GM21619 (cell line): ENCODE measurements around the gene TNFRSF14.
A peak's percentile ranks its signal among the peaks of the same experiment; 100 is the strongest.

Experiments
- ATAC-seq: cut with Tn5 transposase; IDR thresholded peaks from one replicate; pipeline ENCODE4 v1.9.1; 2021; ENCODE audit not compliant: unreplicated experiment

TNFRSF14 gene

DNA sequence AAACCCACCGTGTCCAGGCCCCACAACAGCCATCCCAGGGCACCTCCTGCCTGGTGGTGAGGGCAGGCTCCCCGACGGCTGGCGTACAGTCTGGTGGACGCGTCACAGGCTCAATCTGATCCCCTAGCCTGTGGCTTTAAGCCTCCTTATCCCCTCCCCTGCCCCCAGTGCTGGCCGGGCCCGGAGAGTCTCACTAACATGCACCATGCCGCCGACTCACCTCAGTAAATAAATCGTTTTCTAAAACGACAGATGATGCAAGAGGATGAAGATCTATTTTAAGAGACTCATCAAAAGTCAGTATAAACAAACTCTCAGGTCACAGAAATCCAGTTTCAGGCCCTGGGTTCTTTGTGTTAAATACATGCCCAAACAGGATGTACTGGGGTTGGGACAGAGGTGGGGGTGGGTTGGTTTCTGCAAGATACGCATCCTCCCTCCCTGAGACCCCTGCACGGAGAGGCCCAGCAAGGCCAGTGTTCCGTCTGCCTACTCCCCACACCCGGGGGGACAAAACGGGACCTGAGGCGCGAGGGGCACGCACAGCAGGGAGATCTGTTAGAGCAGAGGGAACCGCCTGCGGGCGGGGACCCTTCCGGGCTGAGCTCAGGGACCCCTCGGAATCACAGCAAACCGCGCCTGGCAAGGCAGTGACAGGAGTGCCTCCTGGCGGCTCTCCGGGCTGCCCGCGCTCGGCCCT, 32.8 kb upstream of the TNFRSF14 start:
- ATAC-seq, result no peak

DNA sequence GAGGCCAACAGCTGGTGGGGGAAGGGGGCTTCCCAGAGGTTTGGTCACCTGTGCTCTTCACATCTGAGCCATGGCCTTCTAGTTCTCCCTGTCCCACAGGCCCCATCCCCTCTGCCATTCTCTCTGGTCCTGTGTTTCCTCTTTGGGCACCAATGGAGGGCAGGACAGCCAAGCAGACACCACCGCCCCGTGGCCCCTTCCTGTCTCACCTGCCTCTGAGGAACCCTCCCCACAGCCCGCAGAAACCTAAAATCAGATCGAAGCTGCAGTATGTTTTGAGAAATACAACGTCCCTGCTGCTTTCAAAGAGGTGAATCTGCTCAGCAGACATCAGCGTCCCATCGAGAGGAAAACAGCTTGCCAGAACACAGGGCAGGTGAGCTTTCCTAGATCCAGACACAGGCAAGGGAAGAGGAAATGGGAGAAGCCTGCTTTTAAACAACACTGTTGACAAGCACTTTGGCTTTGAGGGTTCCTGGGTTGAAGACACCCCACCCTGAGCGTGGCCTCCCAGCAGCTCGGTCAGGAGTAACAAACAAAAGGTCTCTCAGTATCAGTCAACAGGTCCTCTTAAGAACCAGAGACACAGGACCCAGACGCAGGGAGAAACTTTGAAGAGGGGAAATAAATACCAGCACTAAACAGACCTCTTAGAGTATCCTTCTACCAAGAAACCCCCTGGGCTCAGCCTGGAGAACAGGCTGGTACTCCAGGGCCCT, 32.1 kb upstream of the TNFRSF14 start:
- no peak for ATAC-seq

DNA sequence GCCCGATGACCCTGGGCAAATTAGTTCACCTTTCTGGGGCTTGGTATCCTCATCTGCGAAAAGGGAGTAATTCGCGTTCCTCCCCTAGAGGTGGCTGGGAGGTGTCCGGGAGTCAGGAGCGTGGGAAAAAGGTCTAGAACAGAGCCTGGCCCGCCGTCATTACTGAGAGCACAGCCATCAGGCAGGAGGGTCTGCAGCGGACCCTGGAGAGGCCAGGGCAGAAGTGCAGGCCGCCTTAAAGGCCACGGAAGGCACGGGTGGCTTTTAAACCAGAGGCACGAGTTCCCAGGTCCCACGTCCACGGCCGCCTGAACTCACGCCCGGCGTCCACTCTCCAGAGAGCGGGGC, 30.6 kb upstream of the TNFRSF14 start:
- no peak for ATAC-seq

DNA sequence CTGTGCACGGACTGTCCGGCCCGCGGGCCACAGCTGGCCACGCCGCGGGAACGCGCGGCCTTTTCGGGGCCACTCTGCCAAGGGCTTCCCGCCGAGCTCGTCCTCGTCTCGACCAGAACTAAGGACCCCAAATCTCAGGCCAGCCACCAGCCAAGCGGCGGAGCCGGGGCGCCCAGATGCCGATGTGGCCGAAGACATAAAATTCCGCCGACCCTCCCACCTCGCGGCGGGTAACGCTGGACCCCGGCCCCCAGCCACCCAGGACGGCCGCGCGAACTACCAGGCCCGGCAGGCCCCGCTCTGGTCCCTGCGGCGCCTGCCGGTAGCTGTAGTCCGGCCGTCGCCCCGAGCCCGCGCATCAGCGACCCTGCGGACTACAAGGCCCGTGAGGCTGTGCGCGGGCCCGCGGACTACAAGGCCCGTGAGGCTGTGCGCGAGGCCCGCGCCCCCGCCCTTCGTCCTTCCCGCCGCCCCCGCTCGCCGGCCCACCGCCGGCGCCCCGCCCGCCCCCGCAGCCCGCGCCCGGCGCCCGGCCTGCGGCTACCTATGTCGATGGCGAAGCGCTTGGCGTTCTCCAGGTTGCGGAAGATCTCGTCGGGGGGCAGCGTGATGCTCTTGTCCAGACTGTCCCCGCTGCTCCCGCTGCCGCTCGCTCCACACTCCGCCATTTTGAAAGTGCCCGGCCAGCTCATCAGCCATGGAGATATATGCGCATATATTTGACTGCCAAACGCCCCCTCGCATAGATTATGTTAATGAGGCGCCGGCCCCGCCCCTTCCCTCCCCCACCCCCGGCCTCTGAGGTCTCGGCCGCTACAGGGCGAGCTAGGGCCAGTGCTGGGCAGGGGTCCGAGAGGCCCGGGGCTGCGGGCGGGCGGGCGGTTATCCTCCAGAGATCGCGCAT, 30.0 kb upstream of the TNFRSF14 start, which contains the start of gene PANK4:
Gene PANK4, minus strand, starts transcription at position 677 of the 904 bp plus-strand sequence. Its CDS starts 9 bp downstream, at position 668.
- peak; percentile 75 for ATAC-seq

DNA sequence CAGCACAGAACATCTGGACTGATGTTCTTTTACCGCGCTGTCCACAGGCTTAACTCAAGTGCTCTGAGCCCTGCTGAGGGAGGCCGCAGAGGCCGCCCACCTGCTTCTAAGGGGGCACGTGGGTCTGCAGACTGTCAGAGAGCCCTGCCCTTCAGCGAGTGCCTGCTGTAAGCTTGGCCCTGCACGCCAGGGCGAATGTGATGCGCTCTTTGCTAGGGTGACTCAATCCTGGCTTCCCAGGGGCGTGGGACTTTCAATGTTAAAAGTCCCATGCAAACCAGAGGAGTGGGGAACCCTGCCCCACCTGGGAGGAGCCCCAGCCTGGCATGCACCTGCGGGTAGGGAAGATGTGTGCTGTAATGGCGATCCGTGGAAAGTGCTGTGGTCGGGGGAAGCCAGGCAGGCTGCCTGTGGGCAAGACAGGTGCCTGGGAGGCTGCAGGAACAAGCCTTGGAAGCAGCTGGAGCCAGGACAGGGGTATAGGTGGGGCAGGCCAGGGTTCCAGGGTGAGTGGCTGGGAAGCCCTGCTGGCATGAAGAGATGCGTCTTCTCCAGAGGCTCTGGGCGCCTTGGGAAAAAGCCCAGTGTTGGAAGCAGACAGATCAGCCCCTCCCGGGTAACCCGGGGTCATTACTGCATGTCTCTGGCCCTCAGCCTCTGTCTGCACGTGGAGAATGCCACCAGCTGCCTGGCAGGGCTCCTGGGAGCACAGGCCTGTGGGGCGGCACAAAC, 29.2 kb upstream of the TNFRSF14 start:
- peak; percentile 30 for ATAC-seq

DNA sequence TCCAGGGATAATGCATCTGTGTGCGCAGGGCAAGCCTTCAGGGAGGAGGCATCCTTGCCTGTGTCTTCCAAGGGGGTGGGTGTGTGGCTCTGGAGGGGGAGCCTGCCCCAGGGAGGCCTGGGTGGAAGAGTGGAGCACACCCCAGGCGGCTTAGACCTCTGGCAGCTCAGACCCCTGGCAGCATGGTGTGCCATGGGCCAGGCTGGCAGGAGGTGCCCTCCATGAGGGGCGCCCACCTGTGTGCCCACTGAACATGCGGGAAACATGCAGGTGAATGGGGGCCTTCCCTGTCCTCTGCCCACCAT, 28.7 kb upstream of the TNFRSF14 start:
- ATAC-seq, result no peak

DNA sequence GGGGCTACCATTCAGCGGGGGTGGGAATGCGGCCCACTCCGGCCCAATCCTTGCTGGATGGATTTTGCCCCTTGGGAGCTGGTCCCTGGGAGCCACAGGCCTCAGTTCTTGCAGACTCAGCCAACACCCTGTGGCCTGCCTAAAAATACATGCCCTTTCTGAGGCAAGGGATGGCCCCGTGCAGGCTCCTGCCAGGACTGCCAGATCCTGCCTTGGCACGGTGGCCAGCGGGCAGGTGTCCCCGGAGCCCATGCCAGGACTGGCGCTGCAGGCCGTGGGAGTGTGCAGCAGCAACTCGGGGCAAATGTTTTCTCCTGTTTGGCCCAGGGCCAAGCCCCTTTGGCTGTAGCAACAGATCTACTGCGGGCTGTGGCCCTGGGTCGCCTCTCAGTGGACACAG, 28.2 kb upstream of the TNFRSF14 start:
- no peak for ATAC-seq

DNA sequence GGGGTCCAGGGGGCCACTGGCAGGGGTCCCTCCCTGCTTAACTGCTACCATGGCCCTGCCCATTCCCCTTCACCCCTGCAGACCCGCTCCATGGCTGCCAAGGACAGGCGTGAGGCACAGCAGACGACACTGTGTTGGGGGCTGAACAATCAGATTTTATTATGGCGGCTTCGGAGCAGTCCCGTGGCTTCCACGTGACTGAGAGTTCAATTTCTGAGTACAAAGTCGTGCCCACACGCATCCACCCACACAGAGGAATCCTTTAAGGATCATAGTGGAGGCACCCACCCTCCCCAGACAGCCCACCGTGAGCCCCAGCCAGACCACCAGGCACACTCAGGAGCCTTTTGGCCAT, 27.6 kb upstream of the TNFRSF14 start:
- no peak for ATAC-seq

DNA sequence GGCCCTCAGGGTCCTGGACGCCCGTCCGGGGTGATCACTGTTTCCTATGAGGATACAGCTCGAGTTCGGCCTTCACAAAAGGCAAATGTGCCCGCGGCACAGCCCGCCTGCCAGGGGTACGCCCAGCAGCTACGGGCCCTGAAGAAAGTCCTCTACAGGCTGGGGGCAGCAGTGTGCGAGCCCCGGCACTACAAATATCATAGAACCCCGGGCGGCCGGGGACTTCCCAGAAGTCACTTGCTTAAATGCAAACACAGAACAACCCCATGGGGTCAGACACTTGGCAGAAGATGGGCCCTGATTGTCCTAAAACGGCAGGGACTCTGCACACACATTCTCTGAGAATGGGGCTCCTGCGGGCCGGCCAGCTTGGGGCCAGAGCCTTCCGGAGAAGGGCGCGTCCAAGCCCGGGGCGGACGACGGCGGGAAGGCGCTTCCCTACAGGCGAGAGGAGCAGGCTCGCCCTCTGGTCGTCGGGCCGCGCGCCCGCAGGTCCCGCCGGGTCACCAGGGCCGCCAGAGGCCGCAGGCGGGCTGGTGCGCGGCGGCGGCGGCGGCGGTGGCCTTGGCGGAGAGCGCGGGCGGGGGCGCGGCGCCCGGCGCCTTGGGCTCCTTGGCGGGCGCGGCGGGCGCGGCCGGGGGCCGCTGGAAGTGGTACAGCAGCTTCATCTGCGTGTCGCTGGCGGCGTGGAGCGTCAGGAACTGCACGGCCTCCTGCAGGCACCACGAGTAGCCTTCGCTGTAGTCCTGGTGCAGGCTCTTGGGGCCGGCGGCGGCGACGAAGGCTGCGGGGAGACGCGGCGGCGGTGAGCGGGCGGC, 27.0 kb upstream of the TNFRSF14 start:
- ATAC-seq, result no peak

DNA sequence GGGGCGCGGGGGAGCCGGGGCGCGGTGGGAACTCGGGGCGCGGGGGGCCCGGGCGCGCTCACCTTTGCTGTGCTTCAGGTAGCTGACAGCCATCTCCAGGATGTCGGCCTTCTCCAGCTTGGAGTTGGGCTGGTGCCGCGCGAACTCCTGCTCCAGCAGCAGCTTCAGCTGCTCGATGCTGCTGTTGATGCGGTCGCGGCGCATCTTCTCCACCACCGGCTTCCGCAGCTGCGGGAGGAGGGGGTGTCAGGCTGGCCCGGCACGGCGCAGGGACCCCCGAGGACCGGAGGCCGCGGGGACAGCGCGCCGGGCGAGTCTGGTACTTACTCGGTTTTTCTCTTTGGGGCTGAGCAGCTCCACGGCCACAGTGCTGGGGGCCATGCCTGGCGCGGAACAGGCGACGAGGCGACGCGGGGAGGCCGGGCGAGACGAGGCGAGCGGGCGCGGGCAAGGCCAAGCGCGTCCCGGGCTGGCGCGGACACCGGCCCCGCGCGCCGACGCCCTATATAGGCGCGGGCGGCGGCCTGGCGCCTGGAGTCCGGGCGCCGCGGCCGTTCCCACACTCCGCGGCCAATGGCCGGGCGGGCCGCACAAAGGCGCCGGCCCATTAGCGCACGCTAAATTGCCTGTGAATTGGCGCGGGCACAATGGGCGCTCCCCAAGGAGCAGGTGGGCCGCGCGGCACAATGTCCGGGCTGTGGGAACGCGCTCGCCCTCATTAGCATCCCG, 26.2 kb upstream of the TNFRSF14 start, which contains the start of gene HES5:
Gene HES5, minus strand, starts transcription at position 480 of the 729 bp plus-strand sequence. Its CDS starts 99 bp downstream, at position 381.
- ATAC-seq, result no peak

DNA sequence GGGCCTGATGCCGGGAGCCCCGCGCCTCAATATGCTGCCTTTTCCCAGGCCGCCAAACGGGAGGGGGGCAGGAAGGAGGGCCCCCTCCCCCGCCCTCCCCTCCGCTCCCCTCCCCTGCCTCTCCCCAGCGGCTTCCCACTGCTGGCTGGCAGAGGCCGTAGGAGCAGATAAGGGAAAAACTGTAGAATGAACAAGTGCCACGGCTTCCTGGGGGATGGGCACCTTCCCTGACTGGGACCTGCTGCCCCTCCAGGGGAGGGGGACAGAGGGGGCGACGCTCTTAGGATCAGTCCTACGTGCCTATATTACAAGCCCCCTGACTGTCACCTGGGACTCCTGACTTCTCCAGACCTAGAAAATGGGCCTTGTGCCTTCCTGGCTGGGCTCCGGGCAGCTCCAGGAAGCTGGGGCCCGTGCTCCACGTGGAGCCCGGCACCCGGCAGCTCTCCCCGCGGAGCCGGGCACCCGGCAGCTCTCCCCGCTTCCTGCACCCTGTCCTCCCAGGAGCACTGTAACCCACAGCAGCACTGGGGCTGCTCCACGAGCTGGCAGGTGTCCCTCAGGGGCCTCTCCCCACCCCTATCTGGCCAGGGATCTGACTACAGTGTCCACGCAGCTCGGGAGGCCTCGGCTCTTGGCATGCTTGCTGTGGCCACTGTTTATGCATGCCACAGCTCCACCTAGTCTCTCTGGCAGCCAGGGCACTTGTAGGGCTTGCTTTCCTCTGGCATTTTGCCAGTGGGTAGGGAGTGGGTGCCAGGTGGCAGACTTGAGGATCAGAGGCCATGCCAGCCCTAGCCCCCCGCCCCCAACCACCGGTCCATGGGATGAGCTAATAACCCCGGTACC, 25.4 kb upstream of the TNFRSF14 start:
- ATAC-seq, result no peak

DNA sequence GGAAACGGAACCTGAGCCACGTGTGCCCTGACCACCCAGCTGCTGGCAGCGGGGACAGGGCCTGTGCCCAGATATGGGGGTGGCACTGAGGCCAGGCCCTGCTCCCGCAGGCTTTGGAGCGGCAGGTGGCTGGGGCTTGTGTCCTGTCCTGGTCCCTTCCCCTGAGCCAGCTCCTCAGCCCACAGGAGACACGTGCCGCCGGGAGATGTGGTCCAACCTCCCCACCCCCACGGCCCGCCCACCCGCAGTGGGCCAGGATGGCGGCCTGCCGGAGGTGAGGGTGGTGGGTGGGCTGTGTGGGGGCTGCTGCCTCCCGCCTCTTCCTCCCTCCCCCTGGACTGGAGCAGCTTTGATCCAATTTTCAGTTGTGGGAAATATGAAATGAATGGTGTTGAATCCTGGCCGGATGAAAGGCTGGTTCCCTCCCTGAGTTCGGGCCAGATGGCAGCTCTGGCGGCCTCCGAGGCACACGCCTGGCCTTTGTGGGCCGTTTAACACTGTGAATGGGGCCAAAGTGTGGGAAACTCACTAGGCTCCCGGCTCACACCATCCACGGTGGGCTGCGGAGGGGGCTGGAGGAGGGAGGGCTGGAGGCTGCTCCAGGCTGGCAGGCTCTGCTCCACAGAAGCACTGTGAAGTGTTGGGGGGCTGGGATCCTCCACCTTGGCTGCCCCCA, 23.5 kb upstream of the TNFRSF14 start:
- ATAC-seq, result no peak

DNA sequence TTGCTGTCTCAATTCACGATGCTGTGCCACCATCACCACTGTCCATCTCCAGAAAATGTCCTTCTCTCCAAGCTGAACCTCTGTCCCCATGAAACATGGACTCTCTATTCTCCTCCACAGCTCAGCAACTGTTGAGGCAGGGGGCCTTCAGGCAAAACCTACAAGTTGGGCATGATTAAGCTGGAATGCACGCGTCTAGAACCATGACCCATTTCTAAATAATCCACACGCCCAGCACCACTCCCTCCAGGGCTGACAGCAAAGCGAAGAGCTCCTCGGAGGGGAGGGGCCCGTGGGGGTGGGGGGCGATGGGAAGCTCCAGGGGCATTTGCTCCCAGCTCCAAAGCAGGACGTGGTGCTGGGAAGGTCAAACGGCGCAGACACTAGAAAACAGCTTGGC, 22.8 kb upstream of the TNFRSF14 start:
- no peak for ATAC-seq

DNA sequence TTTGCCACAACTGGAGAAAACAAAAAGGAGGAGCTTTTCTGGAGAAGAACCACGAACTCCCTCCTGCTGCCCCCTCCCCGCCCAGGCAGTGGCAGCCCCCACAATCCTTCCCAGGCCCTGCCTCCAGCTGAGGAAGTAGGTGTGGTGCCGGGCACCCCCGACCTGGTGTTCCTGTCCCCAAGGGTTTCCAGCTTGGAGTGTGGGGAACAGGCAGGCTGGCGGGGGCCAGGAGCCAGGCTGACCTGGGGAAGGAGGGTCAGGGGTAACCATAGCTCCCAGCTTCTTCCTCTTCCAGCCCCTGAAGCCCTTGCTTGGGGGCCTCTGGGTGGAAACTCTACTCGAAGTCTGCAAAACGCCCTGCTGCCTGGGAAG, 21.9 kb upstream of the TNFRSF14 start:
- no peak for ATAC-seq

DNA sequence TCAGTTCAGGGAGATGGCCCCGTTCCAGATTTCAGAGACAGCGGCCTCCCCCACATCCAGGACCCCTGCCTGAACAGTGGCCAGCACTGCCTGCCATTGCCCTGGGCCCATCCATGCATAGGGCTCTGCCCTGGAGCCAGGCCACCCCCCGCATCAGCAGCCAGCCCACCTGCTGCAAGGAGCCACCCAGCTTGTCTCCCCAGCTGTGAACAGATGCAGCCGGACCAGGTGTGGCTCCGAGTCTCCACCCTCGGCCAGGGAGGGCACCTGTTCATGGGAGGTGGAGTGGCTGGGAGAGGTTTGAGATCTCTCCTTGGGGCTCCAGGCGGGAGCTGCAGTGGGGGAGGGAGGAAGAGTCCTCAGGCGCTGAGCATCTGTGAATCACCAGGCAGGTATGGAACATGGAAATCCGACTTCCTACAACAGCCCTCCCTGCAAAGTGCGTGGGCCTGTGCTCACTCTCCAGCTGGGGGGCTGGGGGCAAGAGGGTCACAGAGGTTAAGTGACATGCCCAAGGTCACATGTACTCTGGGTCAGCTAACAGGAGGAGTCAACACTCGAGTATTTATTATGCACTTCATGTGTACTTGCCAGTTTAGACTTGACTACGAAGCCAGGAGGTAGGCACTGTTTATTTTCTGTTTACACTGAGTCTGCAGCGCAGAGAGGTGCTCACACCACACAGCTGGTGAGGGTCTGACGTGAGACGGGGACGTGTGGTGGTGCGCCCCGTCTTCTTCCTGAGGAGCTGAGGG, 21.3 kb upstream of the TNFRSF14 start:
- ATAC-seq, result no peak

DNA sequence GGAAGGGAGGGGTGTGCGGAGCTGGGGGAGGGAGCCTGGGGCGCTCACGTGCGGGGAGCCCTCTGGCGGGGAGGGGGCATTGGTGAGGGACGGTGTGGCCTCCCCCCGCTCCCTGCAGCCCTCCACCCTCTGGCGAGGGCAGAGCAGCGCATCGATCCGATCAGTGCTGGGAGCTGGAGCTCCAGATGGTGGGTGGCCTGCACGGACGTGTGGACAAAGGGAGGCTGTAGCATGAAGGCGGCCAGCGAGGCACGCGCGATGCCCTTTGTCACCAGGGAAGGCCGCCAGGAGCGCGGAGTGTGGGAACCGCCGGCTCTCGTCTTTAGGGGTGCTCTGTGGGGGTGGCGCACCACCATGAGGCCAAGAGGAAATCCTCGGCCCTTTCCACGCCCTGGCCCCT, 20.7 kb upstream of the TNFRSF14 start:
- no peak for ATAC-seq

DNA sequence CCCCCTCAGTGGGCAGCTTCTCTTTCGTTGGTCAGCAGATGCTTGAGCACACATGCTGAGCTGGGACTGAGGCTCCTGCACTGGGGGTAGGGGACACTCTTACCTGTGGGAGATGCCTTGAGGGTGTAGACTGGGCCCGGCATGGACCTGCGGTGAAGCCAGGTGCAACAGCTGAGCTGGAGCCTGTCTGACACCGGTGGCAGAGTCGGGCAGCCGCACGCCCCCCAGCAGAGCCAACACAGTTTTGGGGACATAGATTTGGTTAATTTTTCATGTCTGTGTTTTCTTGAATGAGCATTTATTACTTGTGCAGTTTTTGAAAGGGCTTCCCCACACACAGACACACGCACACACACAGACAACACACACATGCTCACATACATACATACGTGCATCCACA, 20.2 kb upstream of the TNFRSF14 start:
- no peak for ATAC-seq

DNA sequence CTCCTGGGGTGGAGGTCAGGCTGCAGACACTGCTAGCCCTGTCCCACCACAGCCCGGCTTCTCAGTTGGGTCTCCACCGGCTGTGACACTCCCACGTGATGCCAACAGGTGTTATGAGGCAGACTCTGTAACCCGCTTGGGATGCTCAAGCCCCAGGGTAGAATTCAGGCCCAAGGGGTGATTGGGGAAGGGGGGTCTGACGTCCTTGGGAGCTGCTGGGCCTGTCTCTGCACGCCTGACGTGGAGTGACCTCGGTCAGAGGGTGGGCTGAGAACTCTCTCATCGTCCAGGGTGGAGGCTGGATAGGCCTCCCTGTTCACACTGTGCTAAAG, 18.4 kb upstream of the TNFRSF14 start:
- no peak for ATAC-seq
